Measurements from ENCODE around the gene CCDC85C. TPM values are rescaled to one million over a fixed set of nuclear protein-coding genes. Genes with fewer than 3 reads are reported as not detected.

Gene CCDC85C
- total RNA-seq, 1 experiment from 2014 or later, result 33.2 TPM

- no peaks in the 10 kb centered on the region; a peak in 1 of 5 replicates for H3K9me3 Mint-ChIP-seq
- Histone ChIP-seq H3T11ph (ENCODE audit: low read length) (no peak overlapping the region), H3K9me3 (ENCODE audit: control insufficient read depth, low read depth, low read length) (no peaks in the 10 kb centered on the region), H3K27ac (ENCODE audit: insufficient read length, low read depth, low read length) (no peak overlapping the region), H2BK12ac (ENCODE audit: insufficient read length, low read depth, low read length) (no peak overlapping the region), H2BK15ac (ENCODE audit: low read depth, low read length) (no peak overlapping the region), H3K4me2 (ENCODE audit: insufficient read depth, insufficient read length, low read length) (no peak overlapping the region), H3K23ac (ENCODE audit: insufficient read length, low read depth, low read length) (no peak overlapping the region), H3K79me1 (ENCODE audit: insufficient read depth, low read depth, low read length, poor library complexity, severe bottlenecking) (no peaks in the 10 kb centered on the region), H3K23me2 (ENCODE audit: insufficient read length, low read depth, low read length, poor library complexity, severe bottlenecking) (no peaks in the 10 kb centered on the region), H3K18ac (ENCODE audit: insufficient read length, low read depth, low read length) (no peak overlapping the region), H2BK5ac (ENCODE audit: insufficient read length, low read length) (no peak overlapping the region), H3K9ac (ENCODE audit: extremely low read depth, insufficient read length, low read length) (no peak overlapping the region), H2BK20ac (ENCODE audit: low read depth, low read length, poor library complexity, severe bottlenecking) (no peak overlapping the region), H2BK120ac (ENCODE audit: low read depth, low read length, poor library complexity, severe bottlenecking) (no peak overlapping the region), H3K27me3 (ENCODE audit: insufficient read depth, low read length) (no peaks in the 10 kb centered on the region), H3K14ac (ENCODE audit: insufficient read depth, low read length) (no peak overlapping the region; the same call in 1 of the 2 replicates), H4K20me1 (ENCODE audit: control insufficient read depth, insufficient read depth, insufficient read length) (peaks cover 3% of the 10 kb centered on the region), H3K4me1 (ENCODE audit: insufficient read depth, low read length) (peaks cover 6% of the 10 kb centered on the region; the same call in 1 of the 2 replicates), H4K5ac (ENCODE audit: insufficient read length, low read depth, low read length) (no peak overlapping the region), H3K4ac (ENCODE audit: low read depth, low read length) (no peak overlapping the region), H3K56ac (ENCODE audit: insufficient read length, low read depth, low read length) (no peak overlapping the region), H4K8ac (replicated peaks; ENCODE audit: insufficient read length, low read depth, low read length) (no peak overlapping the region), H3K79me2 (ENCODE audit: insufficient read depth, low read length) (peaks cover 2% of the 10 kb centered on the region; the same call in 1 of the 2 replicates), H2AFZ (ENCODE audit: low read length) (no peak overlapping the region), H4K91ac (ENCODE audit: insufficient read length, low read depth, low read length) (no peak overlapping the region), H2AK5ac (ENCODE audit: insufficient read length, low read length) (no peak overlapping the region)
- no peak for TF ChIP-seq CTCF (conservative IDR thresholded peaks at IDR 0.05)
- DNase-seq, result no peak
- WGBS (ENCODE audit: extremely low coverage, insufficient read length, low lambda C conversion rate), result no CpG with 5 or more reads among the region's 11 CpGs
- H3K4me3 Mint-ChIP-seq, result no peak overlapping the region; a peak in 1 of 5 replicates
- peak overlapping the region in 1 of 3 experiments; percentile 92; a peak in 2 of 7 replicates for H3K27ac Mint-ChIP-seq
- H3K36me3 Mint-ChIP-seq (ENCODE audit: insufficient read depth in 1 of 3, low read depth in 3 of 3), result peaks cover 0 to 6% (median 0%) of the 10 kb centered on the region in 3 experiments; a peak in 2 of 7 replicates
- peaks cover 40 to 64% of the 10 kb centered on the region in 2 experiments for H3K4me1 Mint-ChIP-seq
- H3K27me3 Mint-ChIP-seq (ENCODE audit: low read depth), result no peaks in the 10 kb centered on the region; the same call in 1 of the 2 replicates
Observed at GRCh38 chr14:99579120-99579836, 24.7 kb downstream of the CCDC85C start.
